Measurements from ENCODE around the gene ZAR1L.
A peak's percentile ranks its signal among the peaks of the same experiment; 100 is the strongest.

ZAR1L gene

GRCh38 chr13:32316028-32316339, 821 bp upstream of the ZAR1L start:
- POLR2A ChIA-PET: interaction anchor here (0.7 to 1.9 kb wide), 17 partner anchors 8 to 411 kb away, joined by 3 to 23 read pairs (median 5); partner anchors contain the start of gene N4BP2L2
- TF ChIP-seq NFRKB (IDR thresholded peaks at IDR 0.05) (no peak), TARDBP (IDR thresholded peaks at IDR 0.05) (no peak), ARNT (IDR thresholded peaks at IDR 0.05) (no peak), ZNF384 (IDR thresholded peaks at IDR 0.05) (no peak), FOXM1 (IDR thresholded peaks at IDR 0.05; ENCODE audit: borderline replicate concordance) (no peak), L3MBTL2 (conservative IDR thresholded peaks at IDR 0.05) (no peak), HDGF (IDR thresholded peaks at IDR 0.05; ENCODE audit: borderline replicate concordance) (no peak), PKNOX1 (IDR thresholded peaks at IDR 0.05) (no peak), FOXA1 (IDR thresholded peaks at IDR 0.05) (no peak), ELF4 (IDR thresholded peaks at IDR 0.05) (no peak), LEF1 (IDR thresholded peaks at IDR 0.05; ENCODE audit: borderline replicate concordance) (no peak), SP1 (IDR thresholded peaks at IDR 0.05) (no peak), SUZ12 (IDR thresholded peaks at IDR 0.05) (no peak)
- CTCF ChIA-PET: interaction anchor here (1.4 to 1.9 kb wide), 2 partner anchors 70 to 406 kb away, joined by 4 read pairs; no protein-coding TSS in a partner anchor
- no peak for DNase-seq (ENCODE audit: extremely low spot score)

- peak; percentile 56 for DNase-seq (ENCODE audit: extremely low spot score)
- POLR2A ChIA-PET: interaction anchor here (0.5 to 1.9 kb wide), 34 partner anchors 9 to 418 kb away, joined by 3 to 23 read pairs (median 5); partner anchors contain the start of gene N4BP2L2
- TF ChIP-seq TARDBP (IDR thresholded peaks at IDR 0.05): no peak
- no peak for TF ChIP-seq FOXK2 (IDR thresholded peaks at IDR 0.05)
- TF ChIP-seq PKNOX1 (IDR thresholded peaks at IDR 0.05): no peak
- no peak for TF ChIP-seq HDGF (IDR thresholded peaks at IDR 0.05; ENCODE audit: borderline replicate concordance)
- no peak for TF ChIP-seq NFRKB (IDR thresholded peaks at IDR 0.05)
- TF ChIP-seq ELF4 (IDR thresholded peaks at IDR 0.05): no peak
- no peak for TF ChIP-seq CTBP1 (IDR thresholded peaks at IDR 0.05; ENCODE audit: borderline replicate concordance)
- no peak for TF ChIP-seq LEF1 (IDR thresholded peaks at IDR 0.05; ENCODE audit: borderline replicate concordance)
- TF ChIP-seq SUZ12 (IDR thresholded peaks at IDR 0.05): no peak
- TF ChIP-seq FOXM1 (IDR thresholded peaks at IDR 0.05; ENCODE audit: borderline replicate concordance): no peak
- TF ChIP-seq L3MBTL2 (conservative IDR thresholded peaks at IDR 0.05): no peak
- TF ChIP-seq SP1 (IDR thresholded peaks at IDR 0.05): no peak
- TF ChIP-seq FOXA1 (IDR thresholded peaks at IDR 0.05): no peak
- no peak for TF ChIP-seq ZNF384 (IDR thresholded peaks at IDR 0.05)
- no peak for TF ChIP-seq BHLHE40 (IDR thresholded peaks at IDR 0.05; ENCODE audit: borderline replicate concordance)
- no peak for TF ChIP-seq ARNT (IDR thresholded peaks at IDR 0.05)
- CTCF ChIA-PET: interaction anchor here (1.9 kb wide), 1 partner anchor 69 kb away, joined by 4 read pairs; no protein-coding TSS in a partner anchor
Observed at GRCh38 chr13:32314271-32315237, 609 bp downstream of the ZAR1L start.

DNA sequence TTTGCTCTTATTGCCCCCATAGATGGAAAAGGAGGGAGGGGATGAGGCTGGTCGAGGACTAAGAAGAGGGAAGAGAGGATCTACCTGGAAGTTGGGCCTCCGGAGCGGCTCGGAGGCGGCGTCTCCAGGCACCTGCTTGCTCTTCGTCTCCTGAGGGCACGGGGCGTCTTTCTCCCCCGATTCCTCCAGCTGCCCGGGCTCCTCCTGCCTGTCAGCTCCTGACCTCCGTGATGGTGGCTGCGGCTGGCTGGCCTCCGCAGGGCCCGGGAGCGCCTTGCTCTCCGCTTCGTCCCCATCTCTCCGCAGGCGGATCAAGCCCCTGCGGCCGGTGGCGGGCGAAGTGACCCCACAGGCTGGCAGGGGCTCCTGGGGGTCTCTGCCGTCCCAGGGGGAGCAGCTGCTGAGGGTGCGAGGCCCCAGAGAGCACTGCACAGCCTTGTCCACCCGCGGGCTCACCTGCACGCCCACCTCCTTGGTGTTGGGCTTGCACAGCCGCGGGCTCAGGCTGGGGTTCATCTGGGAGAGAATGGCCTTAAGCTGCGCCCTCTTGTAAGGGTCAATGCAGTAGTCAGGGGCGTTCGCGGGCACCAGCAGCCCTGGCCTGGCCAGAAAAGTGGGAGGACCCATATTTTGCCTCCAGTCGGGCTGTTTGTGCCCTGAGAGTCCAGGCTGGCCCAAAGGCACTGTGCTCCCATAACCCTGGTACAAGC, 3.8 kb downstream of the ZAR1L start:
- ChIA-PET POLR2A (interaction anchor here (1.4 kb wide), 1 partner anchor 65 kb away, joined by 3 read pairs; no protein-coding TSS in a partner anchor), CTCF (interaction anchor here (0.9 kb wide), 1 partner anchor 401 kb away, joined by 8 read pairs; no protein-coding TSS in a partner anchor)
- DNase-seq (ENCODE audit: extremely low spot score): no peak
- TF ChIP-seq ELF4 (IDR thresholded peaks at IDR 0.05) (no peak), FOXM1 (IDR thresholded peaks at IDR 0.05; ENCODE audit: borderline replicate concordance) (no peak)

- TF ChIP-seq ZNF384 (IDR thresholded peaks at IDR 0.05) (no peak), NFRKB (IDR thresholded peaks at IDR 0.05) (no peak), FOXM1 (IDR thresholded peaks at IDR 0.05; ENCODE audit: borderline replicate concordance) (no peak), ELF4 (IDR thresholded peaks at IDR 0.05) (no peak), HDGF (IDR thresholded peaks at IDR 0.05; ENCODE audit: borderline replicate concordance) (no peak), SP1 (IDR thresholded peaks at IDR 0.05) (no peak), ARNT (IDR thresholded peaks at IDR 0.05) (no peak), PKNOX1 (IDR thresholded peaks at IDR 0.05) (no peak), BHLHE40 (IDR thresholded peaks at IDR 0.05; ENCODE audit: borderline replicate concordance) (no peak), CTBP1 (IDR thresholded peaks at IDR 0.05; ENCODE audit: borderline replicate concordance) (no peak), LEF1 (IDR thresholded peaks at IDR 0.05; ENCODE audit: borderline replicate concordance) (no peak), SUZ12 (IDR thresholded peaks at IDR 0.05) (no peak)
- CTCF ChIA-PET: no interaction called here
- peak; percentile 47 for DNase-seq (ENCODE audit: extremely low spot score)
- POLR2A ChIA-PET: no interaction called here
Observed at GRCh38 chr13:32310134-32310706, 4.9 kb downstream of the ZAR1L start.

- ChIA-PET CTCF (no interaction called here), POLR2A (no interaction called here)
- no peak for TF ChIP-seq NFRKB (IDR thresholded peaks at IDR 0.05)
- TF ChIP-seq SUZ12 (IDR thresholded peaks at IDR 0.05): no peak
- TF ChIP-seq FOXM1 (IDR thresholded peaks at IDR 0.05; ENCODE audit: borderline replicate concordance): no peak
- TF ChIP-seq ZNF384 (IDR thresholded peaks at IDR 0.05): no peak
- no peak for TF ChIP-seq PKNOX1 (IDR thresholded peaks at IDR 0.05)
- no peak for TF ChIP-seq HDGF (IDR thresholded peaks at IDR 0.05; ENCODE audit: borderline replicate concordance)
- no peak for TF ChIP-seq TARDBP (IDR thresholded peaks at IDR 0.05)
- TF ChIP-seq ARNT (IDR thresholded peaks at IDR 0.05): no peak
- no peak for TF ChIP-seq CTBP1 (IDR thresholded peaks at IDR 0.05; ENCODE audit: borderline replicate concordance)
- TF ChIP-seq ELF4 (IDR thresholded peaks at IDR 0.05): no peak
- no peak for TF ChIP-seq BHLHE40 (IDR thresholded peaks at IDR 0.05; ENCODE audit: borderline replicate concordance)
- TF ChIP-seq LEF1 (IDR thresholded peaks at IDR 0.05; ENCODE audit: borderline replicate concordance): no peak
- TF ChIP-seq FOXK2 (IDR thresholded peaks at IDR 0.05): no peak
- TF ChIP-seq FOXA1 (IDR thresholded peaks at IDR 0.05): no peak
- no peak for TF ChIP-seq L3MBTL2 (conservative IDR thresholded peaks at IDR 0.05)
- no peak for TF ChIP-seq SP1 (IDR thresholded peaks at IDR 0.05)
- no peak for DNase-seq (ENCODE audit: extremely low spot score)
Observed at GRCh38 chr13:32309312-32310133, 5.6 kb downstream of the ZAR1L start.

Data from HEK293T (cell line).